HepG2 (cell line): Measurements from ENCODE around the gene JMJD6. TPM values are rescaled to one million over a fixed set of nuclear protein-coding genes. Genes with fewer than 3 reads are reported as not detected.
A peak's percentile ranks its signal among the peaks of the same experiment; 100 is the strongest.

Experiments used
- ARNT2 ChIP-seq: sonication (generic); formaldehyde crosslinking; IDR thresholded peaks from 2 replicates; pipeline ENCODE4 v1.8.0; 2022; ENCODE audit warnings: mild to moderate bottlenecking, low read depth, missing genetic modification reagents, moderate library complexity
- DMAP1 ChIP-seq: IDR thresholded peaks from 2 replicates; pipeline ENCODE4 v1.6.1; 2016
- ELF1 ChIP-seq: sonication (generic); formaldehyde crosslinking; IDR thresholded peaks from 2 replicates; pipeline ENCODE4 v1.4.0; 2020; ENCODE audit warnings: missing genetic modification reagents
- HOXD1 ChIP-seq: sonication (generic); formaldehyde crosslinking; IDR thresholded peaks from 2 replicates; pipeline ENCODE4 v1.5.0; 2020; ENCODE audit warnings: missing genetic modification reagents
- IRF2 ChIP-seq: IDR thresholded peaks from 2 replicates; pipeline ENCODE4 v1.6.1; 2018; ENCODE audit warnings: missing genetic modification reagents, missing compliant biosample characterization
- NFYB ChIP-seq: sonication (generic); formaldehyde crosslinking; IDR thresholded peaks from 2 replicates; pipeline ENCODE4 v1.4.0; 2020; ENCODE audit warnings: missing genetic modification reagents
- NR2F6 ChIP-seq, 2 experiments: IDR thresholded peaks; 2 replicates each; pipeline ENCODE4 v1.6.1; 2016; ENCODE audit warnings: antibody characterized with exemption in 1 of 2, mild to moderate bottlenecking in 1 of 2
- POLR2G ChIP-seq: fragments of 200-400 bp; formaldehyde crosslinking; IDR thresholded peaks from 2 replicates; pipeline ENCODE4 v1.6.1; 2018; ENCODE audit warnings: mild to moderate bottlenecking, low read depth, low read length, moderate library complexity
- REPIN1 ChIP-seq: sonication (generic); formaldehyde crosslinking; IDR thresholded peaks from 2 replicates; pipeline ENCODE4 v1.8.0; 2022; ENCODE audit warnings: missing genetic modification reagents, low read depth, mild to moderate bottlenecking, borderline replicate concordance
- SATB2 ChIP-seq: sonication (generic); formaldehyde crosslinking; IDR thresholded peaks from 2 replicates; pipeline ENCODE4 v1.5.0; 2020; ENCODE audit warnings: missing genetic modification reagents
- SMARCC2 ChIP-seq: fragments of 450-650 bp; IDR thresholded peaks from 2 replicates; pipeline ENCODE4 v1.6.1; 2017; ENCODE audit warnings: antibody characterized with exemption, mild to moderate bottlenecking
- SP140L ChIP-seq: sonication (generic); formaldehyde crosslinking; IDR thresholded peaks from 2 replicates; pipeline ENCODE4 v1.4.0; 2020; ENCODE audit warnings: missing genetic modification reagents, borderline replicate concordance
- TCF7 ChIP-seq: sonication (generic); IDR thresholded peaks from 2 replicates; pipeline ENCODE4 v1.6.1; 2016; ENCODE audit warnings: antibody characterized with exemption, low read depth
- THAP11 ChIP-seq: IDR thresholded peaks from 2 replicates; pipeline ENCODE4 v1.6.1; 2016; ENCODE audit warnings: missing biosample characterization, missing genetic modification reagents
- ZNF441 ChIP-seq: sonication (generic); formaldehyde crosslinking; IDR thresholded peaks from 2 replicates; pipeline ENCODE4 v1.7.0; 2021; ENCODE audit warnings: missing genetic modification reagents, borderline replicate concordance
- ZNF562 ChIP-seq: sonication (generic); formaldehyde crosslinking; IDR thresholded peaks from 2 replicates; pipeline ENCODE4 v1.8.0; 2022; ENCODE audit warnings: missing genetic modification reagents, borderline replicate concordance
- ZNF619 ChIP-seq: sonication (generic); formaldehyde crosslinking; IDR thresholded peaks from 2 replicates; pipeline ENCODE4 v1.4.0; 2020; ENCODE audit warnings: mild to moderate bottlenecking, missing genetic modification reagents
- ZNF672 ChIP-seq: sonication (generic); formaldehyde crosslinking; IDR thresholded peaks from 2 replicates; pipeline ENCODE4 v1.8.1; 2022; ENCODE audit warnings: missing genetic modification reagents
- ZNF761 ChIP-seq: sonication (generic); formaldehyde crosslinking; conservative IDR thresholded peaks from 2 replicates; pipeline ENCODE4 v1.4.0; 2020; ENCODE audit warnings: mild to moderate bottlenecking, missing genetic modification reagents
- ZNF776 ChIP-seq: sonication (generic); formaldehyde crosslinking; IDR thresholded peaks from 2 replicates; pipeline ENCODE4 v1.4.0; 2020; ENCODE audit warnings: mild to moderate bottlenecking, missing genetic modification reagents
- polyA plus RNA-seq, 8 experiments: library from polyadenylated mRNA; depleted of rRNA in 3 of 8; stranded (reverse) in 7 of 8; unstranded in 1 of 8; fragments of >200 nt; fragmentation: Illumina TruSeq in 4 of 8; extraction: Trizol in 4 of 8; gene quantifications; 2 replicates each; pipeline versions ENCODE4 v1.2.1 to v1.2.3, GENCODE V29; 2011 to 2016; ENCODE audit warnings: low read depth in 4 of 8, missing spikeins in 1 of 8, mixed read lengths in 1 of 8; ENCODE audit not compliant: insufficient read depth in 1 of 8
- total RNA-seq, 5 experiments: library from RNA; depleted of rRNA; stranded (reverse); fragments of >200 nt; fragmentation: Illumina TruSeq; extraction: Trizol; gene quantifications; 2 replicates each; pipeline ENCODE4 v1.2.3, GENCODE V29; 2016; ENCODE audit warnings: low read depth in 1 of 5
- TF ChIP-seq, protein P1 (sequence below): IDR thresholded peaks from 2 replicates; pipeline ENCODE4 v1.6.1; 2016; ENCODE audit warnings: missing genetic modification reagents, missing compliant biosample characterization
- TF ChIP-seq, protein P2 (sequence below): sonication (generic); formaldehyde crosslinking; IDR thresholded peaks from 2 replicates; pipeline ENCODE4 v1.5.0; 2020; ENCODE audit warnings: missing genetic modification reagents
- TF ChIP-seq, protein P3 (sequence below), 2 experiments: sonication (generic) in 1 of 2; formaldehyde crosslinking in 1 of 2; IDR thresholded peaks; 2 replicates each; pipeline versions ENCODE4 v1.6.1 to v1.9.0; 2014 to 2022; ENCODE audit warnings: antibody characterized with exemption in 1 of 2, borderline replicate concordance in 1 of 2, inconsistent platforms in 1 of 2, low read depth in 1 of 2, missing genetic modification reagents in 1 of 2

Gene JMJD6
- total and polyA plus RNA-seq, 2 of the 13 experiments (the other 11 are each of a cell fraction or from before 2014, with no cell fraction given), result 33.6 to 41.0 TPM

DNA sequence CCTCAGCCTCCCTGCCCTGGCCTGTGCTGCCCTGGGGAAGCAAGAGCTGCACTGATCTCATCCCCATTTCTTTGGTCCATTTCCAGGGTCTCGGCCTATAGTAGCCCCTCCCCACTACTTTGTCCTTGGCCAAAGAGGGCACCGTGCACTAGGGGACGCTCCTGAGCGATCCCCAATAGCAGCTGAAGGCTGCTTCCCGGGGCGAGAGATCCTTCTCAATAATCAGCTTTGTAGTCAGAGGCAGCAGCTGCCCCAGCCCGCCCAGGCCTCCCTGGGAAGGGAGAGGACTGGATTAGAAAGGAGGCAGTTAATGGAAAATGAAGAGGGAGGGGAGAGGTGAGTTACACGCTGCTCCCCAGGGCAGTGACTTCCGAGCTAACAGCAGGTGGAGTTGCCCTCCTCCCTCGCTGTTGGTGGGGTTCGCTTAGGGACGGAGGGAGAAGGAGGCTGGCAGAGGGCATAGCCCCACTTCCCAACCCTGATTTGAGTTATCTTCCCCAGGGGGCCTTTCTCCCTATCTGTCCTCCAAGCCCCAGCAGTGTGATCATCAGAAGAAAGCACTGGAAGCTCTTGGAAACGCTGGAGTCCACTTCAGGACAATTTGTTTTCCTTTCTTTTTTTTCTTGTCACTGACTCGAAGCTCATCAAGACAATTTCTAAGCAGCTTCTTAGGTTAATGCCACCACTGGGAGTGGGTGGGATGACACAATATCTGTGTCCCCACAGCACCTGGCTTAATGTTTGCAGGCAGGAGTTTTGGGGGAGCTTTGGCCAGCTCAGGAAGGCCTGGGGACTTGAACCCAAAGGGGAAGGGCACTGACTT lies 18.2 kb downstream of the JMJD6 start (continued):
- TF ChIP-seq ARNT2 (CRISPR knock-in tag), result no peak
- TF ChIP-seq, protein P1, sequence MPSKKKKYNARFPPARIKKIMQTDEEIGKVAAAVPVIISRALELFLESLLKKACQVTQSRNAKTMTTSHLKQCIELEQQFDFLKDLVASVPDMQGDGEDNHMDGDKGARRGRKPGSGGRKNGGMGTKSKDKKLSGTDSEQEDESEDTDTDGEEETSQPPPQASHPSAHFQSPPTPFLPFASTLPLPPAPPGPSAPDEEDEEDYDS, result peak; percentile 25; the same call in 1 of the 2 replicates
- no peak for TF ChIP-seq DMAP1 (CRISPR knock-in tag)
- no peak for TF ChIP-seq SMARCC2
- TF ChIP-seq ZNF776 (CRISPR knock-in tag), result no peak
- no peak for TF ChIP-seq ZNF761 (CRISPR knock-in tag)
- no peak for TF ChIP-seq ZNF562 (CRISPR knock-in tag)
- TF ChIP-seq IRF2 (CRISPR knock-in tag), result no peak
- TF ChIP-seq ZNF619 (CRISPR knock-in tag), result no peak
- TF ChIP-seq REPIN1 (CRISPR knock-in tag), result no peak
- TF ChIP-seq, protein P2, sequence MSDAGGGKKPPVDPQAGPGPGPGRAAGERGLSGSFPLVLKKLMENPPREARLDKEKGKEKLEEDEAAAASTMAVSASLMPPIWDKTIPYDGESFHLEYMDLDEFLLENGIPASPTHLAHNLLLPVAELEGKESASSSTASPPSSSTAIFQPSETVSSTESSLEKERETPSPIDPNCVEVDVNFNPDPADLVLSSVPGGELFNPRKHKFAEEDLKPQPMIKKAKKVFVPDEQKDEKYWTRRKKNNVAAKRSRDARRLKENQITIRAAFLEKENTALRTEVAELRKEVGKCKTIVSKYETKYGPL, result no peak
- TF ChIP-seq POLR2G, result no peak
- TF ChIP-seq SP140L (CRISPR knock-in tag), result no peak
- TF ChIP-seq THAP11, result no peak
- TF ChIP-seq TCF7, result no peak
- no peak for TF ChIP-seq SATB2 (CRISPR knock-in tag)
- TF ChIP-seq ELF1 (CRISPR knock-in tag), result no peak
- no peak for TF ChIP-seq HOXD1
- TF ChIP-seq ZNF672 (CRISPR knock-in tag), result no peak
- no peak for TF ChIP-seq ZNF441 (CRISPR knock-in tag)
- 0 out of 2 replicates have a peak, but pooled peaks have one; percentile 16 for TF ChIP-seq NFYB
- TF ChIP-seq NR2F6 (IDR thresholded peaks at IDR 0.05), result no peak
- TF ChIP-seq NR2F6 (CRISPR knock-in tag; IDR thresholded peaks at IDR 0.05), result no peak
- TF ChIP-seq, protein P3, sequence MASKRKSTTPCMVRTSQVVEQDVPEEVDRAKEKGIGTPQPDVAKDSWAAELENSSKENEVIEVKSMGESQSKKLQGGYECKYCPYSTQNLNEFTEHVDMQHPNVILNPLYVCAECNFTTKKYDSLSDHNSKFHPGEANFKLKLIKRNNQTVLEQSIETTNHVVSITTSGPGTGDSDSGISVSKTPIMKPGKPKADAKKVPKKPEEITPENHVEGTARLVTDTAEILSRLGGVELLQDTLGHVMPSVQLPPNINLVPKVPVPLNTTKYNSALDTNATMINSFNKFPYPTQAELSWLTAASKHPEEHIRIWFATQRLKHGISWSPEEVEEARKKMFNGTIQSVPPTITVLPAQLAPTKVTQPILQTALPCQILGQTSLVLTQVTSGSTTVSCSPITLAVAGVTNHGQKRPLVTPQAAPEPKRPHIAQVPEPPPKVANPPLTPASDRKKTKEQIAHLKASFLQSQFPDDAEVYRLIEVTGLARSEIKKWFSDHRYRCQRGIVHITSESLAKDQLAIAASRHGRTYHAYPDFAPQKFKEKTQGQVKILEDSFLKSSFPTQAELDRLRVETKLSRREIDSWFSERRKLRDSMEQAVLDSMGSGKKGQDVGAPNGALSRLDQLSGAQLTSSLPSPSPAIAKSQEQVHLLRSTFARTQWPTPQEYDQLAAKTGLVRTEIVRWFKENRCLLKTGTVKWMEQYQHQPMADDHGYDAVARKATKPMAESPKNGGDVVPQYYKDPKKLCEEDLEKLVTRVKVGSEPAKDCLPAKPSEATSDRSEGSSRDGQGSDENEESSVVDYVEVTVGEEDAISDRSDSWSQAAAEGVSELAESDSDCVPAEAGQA (IDR thresholded peaks at IDR 0.05; ENCODE audit: low read depth), result no peak
- TF ChIP-seq, protein P3 (CRISPR knock-in tag; IDR thresholded peaks at IDR 0.05; ENCODE audit: borderline replicate concordance), result no peak
